HepG2 (cell line): ENCODE data around the gene PIGW. TPM values are rescaled to one million over a fixed set of nuclear protein-coding genes. Genes with fewer than 3 reads are reported as not detected.

ENCODE experiments used
- CENPX ChIP-seq: sonication (generic); formaldehyde crosslinking; IDR thresholded peaks from 2 replicates; pipeline ENCODE4 v1.9.0; 2021; ENCODE audit warnings: mild to moderate bottlenecking, missing genetic modification reagents, moderate library complexity
- DR1 ChIP-seq: sonication (generic); formaldehyde crosslinking; IDR thresholded peaks from 2 replicates; pipeline ENCODE4 v1.8.0; 2021; ENCODE audit warnings: mild to moderate bottlenecking, missing genetic modification reagents, inconsistent platforms
- EZH2 ChIP-seq: conservative IDR thresholded peaks from 2 replicates; pipeline ENCODE4 v1.6.1; 2012; ENCODE audit warnings: mild to moderate bottlenecking, low read depth, low read length, moderate library complexity
- SMYD3 ChIP-seq: sonication (generic); formaldehyde crosslinking; IDR thresholded peaks from 2 replicates; pipeline ENCODE4 v1.8.1; 2023; ENCODE audit warnings: mild to moderate bottlenecking, missing genetic modification reagents
- ZNF367 ChIP-seq: sonication (generic); formaldehyde crosslinking; IDR thresholded peaks from 2 replicates; pipeline ENCODE4 v1.4.0; 2020; ENCODE audit warnings: missing genetic modification reagents, borderline replicate concordance
- polyA plus RNA-seq, 8 experiments: library from polyadenylated mRNA; depleted of rRNA in 3 of 8; stranded (reverse) in 7 of 8; unstranded in 1 of 8; fragments of >200 nt; fragmentation: Illumina TruSeq in 4 of 8; extraction: Trizol in 4 of 8; gene quantifications; 2 replicates each; pipeline versions ENCODE4 v1.2.1 to v1.2.3, GENCODE V29; 2011 to 2016; ENCODE audit warnings: low read depth in 4 of 8, missing spikeins in 1 of 8, mixed read lengths in 1 of 8; ENCODE audit not compliant: insufficient read depth in 1 of 8
- total RNA-seq, 5 experiments: library from RNA; depleted of rRNA; stranded (reverse); fragments of >200 nt; fragmentation: Illumina TruSeq; extraction: Trizol; gene quantifications; 2 replicates each; pipeline ENCODE4 v1.2.3, GENCODE V29; 2016; ENCODE audit warnings: low read depth in 1 of 5
- TF ChIP-seq, protein P1 (sequence below): fragments of 450-650 bp; IDR thresholded peaks from 2 replicates; pipeline ENCODE4 v1.6.1; 2017
- TF ChIP-seq, protein P2 (sequence below): sonication (generic); formaldehyde crosslinking; IDR thresholded peaks from one replicate; pipeline ENCODE4 v1.5.1; 2020; ENCODE audit warnings: mild to moderate bottlenecking, missing genetic modification reagents; ENCODE audit errors: not compliant biosample characterization
- TF ChIP-seq, protein P3 (sequence below): IDR thresholded peaks from 2 replicates; pipeline ENCODE4 v1.6.1; 2012; ENCODE audit warnings: low read depth, low read length, improper control_type of control experiment
- TF ChIP-seq, protein P4 (sequence below): sonication (generic); formaldehyde crosslinking; IDR thresholded peaks from 2 replicates; pipeline ENCODE4 v1.4.0; 2020; ENCODE audit warnings: mild to moderate bottlenecking, missing genetic modification reagents

Gene PIGW
- total and polyA plus RNA-seq, 2 of the 13 experiments (the other 11 are each of a cell fraction or from before 2014, with no cell fraction given): 9.0 to 24.0 TPM

DNA sequence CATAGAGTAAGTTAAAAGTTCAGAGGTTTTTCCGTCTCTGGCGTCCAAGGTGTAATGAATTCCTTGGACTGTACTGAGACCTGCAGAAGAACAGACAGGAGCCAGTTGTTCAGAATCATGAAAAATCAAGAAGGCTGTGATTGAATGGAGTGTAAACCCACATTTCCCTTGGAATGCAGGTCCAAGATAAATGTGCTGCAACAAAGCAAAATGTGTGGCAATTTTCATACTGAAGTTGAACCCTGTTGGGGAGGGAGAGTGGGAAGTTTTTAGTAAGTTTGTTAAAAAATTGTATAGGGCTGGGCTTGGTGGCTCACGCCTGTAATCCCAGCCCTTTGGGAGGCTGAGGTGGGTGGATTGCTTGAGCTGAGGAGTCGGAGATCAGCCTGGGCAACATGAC is 31.3 kb downstream of the PIGW start (continued):
- TF ChIP-seq, protein P1, sequence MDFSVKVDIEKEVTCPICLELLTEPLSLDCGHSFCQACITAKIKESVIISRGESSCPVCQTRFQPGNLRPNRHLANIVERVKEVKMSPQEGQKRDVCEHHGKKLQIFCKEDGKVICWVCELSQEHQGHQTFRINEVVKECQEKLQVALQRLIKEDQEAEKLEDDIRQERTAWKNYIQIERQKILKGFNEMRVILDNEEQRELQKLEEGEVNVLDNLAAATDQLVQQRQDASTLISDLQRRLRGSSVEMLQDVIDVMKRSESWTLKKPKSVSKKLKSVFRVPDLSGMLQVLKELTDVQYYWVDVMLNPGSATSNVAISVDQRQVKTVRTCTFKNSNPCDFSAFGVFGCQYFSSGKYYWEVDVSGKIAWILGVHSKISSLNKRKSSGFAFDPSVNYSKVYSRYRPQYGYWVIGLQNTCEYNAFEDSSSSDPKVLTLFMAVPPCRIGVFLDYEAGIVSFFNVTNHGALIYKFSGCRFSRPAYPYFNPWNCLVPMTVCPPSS: no peak
- TF ChIP-seq SMYD3 (CRISPR knock-in tag): no peak
- TF ChIP-seq, protein P2, sequence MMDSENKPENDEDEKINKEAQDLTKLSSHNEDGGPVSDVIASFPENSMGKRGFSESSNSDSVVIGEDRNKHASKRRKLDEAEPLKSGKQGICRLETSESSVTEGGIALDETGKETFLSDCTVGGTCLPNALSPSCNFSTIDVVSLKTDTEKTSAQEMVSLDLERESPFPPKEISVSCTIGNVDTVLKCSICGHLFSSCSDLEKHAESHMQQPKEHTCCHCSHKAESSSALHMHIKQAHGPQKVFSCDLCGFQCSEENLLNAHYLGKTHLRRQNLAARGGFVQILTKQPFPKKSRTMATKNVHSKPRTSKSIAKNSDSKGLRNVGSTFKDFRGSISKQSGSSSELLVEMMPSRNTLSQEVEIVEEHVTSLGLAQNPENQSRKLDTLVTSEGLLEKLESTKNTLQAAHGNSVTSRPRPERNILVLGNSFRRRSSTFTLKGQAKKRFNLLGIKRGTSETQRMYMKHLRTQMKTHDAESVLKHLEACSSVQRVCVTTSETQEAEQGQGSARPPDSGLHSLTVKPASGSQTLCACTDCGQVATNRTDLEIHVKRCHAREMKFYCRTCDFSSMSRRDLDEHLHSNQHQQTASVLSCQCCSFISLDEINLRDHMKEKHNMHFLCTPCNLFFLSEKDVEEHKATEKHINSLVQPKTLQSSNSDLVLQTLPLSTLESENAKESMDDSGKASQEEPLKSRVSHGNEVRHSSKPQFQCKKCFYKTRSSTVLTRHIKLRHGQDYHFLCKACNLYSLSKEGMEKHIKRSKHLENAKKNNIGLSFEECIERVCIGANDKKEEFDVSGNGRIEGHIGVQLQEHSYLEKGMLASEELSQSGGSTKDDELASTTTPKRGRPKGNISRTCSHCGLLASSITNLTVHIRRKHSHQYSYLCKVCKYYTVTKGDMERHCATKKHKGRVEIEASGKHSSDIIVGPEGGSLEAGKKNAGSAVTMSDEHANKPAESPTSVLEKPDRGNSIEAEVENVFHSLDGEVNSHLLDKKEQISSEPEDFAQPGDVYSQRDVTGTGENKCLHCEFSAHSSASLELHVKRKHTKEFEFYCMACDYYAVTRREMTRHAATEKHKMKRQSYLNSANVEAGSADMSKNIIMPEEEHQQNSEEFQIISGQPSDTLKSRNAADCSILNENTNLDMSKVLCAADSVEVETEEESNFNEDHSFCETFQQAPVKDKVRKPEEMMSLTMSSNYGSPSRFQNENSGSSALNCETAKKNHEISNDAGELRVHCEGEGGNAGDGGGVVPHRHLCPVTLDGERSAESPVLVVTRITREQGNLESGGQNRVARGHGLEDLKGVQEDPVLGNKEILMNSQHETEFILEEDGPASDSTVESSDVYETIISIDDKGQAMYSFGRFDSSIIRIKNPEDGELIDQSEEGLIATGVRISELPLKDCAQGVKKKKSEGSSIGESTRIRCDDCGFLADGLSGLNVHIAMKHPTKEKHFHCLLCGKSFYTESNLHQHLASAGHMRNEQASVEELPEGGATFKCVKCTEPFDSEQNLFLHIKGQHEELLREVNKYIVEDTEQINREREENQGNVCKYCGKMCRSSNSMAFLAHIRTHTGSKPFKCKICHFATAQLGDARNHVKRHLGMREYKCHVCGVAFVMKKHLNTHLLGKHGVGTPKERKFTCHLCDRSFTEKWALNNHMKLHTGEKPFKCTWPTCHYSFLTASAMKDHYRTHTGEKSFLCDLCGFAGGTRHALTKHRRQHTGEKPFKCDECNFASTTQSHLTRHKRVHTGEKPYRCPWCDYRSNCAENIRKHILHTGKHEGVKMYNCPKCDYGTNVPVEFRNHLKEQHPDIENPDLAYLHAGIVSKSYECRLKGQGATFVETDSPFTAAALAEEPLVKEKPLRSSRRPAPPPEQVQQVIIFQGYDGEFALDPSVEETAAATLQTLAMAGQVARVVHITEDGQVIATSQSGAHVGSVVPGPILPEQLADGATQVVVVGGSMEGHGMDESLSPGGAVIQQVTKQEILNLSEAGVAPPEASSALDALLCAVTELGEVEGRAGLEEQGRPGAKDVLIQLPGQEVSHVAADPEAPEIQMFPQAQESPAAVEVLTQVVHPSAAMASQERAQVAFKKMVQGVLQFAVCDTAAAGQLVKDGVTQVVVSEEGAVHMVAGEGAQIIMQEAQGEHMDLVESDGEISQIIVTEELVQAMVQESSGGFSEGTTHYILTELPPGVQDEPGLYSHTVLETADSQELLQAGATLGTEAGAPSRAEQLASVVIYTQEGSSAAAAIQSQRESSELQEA (CRISPR knock-in tag): no peak
- TF ChIP-seq ZNF367 (CRISPR knock-in tag): no peak
- no peak for TF ChIP-seq EZH2
- TF ChIP-seq, protein P3, sequence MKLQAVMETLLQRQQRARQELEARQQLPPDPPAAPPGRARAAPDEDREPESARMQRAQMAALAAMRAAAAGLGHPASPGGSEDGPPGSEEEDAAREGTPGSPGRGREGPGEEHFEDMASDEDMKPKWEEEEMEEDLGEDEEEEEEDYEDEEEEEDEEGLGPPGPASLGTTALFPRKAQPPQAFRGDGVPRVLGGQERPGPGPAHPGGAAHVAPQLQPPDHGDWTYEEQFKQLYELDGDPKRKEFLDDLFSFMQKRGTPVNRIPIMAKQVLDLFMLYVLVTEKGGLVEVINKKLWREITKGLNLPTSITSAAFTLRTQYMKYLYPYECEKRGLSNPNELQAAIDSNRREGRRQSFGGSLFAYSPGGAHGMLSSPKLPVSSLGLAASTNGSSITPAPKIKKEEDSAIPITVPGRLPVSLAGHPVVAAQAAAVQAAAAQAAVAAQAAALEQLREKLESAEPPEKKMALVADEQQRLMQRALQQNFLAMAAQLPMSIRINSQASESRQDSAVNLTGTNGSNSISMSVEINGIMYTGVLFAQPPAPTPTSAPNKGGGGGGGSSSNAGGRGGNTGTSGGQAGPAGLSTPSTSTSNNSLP: no peak
- TF ChIP-seq, protein P4, sequence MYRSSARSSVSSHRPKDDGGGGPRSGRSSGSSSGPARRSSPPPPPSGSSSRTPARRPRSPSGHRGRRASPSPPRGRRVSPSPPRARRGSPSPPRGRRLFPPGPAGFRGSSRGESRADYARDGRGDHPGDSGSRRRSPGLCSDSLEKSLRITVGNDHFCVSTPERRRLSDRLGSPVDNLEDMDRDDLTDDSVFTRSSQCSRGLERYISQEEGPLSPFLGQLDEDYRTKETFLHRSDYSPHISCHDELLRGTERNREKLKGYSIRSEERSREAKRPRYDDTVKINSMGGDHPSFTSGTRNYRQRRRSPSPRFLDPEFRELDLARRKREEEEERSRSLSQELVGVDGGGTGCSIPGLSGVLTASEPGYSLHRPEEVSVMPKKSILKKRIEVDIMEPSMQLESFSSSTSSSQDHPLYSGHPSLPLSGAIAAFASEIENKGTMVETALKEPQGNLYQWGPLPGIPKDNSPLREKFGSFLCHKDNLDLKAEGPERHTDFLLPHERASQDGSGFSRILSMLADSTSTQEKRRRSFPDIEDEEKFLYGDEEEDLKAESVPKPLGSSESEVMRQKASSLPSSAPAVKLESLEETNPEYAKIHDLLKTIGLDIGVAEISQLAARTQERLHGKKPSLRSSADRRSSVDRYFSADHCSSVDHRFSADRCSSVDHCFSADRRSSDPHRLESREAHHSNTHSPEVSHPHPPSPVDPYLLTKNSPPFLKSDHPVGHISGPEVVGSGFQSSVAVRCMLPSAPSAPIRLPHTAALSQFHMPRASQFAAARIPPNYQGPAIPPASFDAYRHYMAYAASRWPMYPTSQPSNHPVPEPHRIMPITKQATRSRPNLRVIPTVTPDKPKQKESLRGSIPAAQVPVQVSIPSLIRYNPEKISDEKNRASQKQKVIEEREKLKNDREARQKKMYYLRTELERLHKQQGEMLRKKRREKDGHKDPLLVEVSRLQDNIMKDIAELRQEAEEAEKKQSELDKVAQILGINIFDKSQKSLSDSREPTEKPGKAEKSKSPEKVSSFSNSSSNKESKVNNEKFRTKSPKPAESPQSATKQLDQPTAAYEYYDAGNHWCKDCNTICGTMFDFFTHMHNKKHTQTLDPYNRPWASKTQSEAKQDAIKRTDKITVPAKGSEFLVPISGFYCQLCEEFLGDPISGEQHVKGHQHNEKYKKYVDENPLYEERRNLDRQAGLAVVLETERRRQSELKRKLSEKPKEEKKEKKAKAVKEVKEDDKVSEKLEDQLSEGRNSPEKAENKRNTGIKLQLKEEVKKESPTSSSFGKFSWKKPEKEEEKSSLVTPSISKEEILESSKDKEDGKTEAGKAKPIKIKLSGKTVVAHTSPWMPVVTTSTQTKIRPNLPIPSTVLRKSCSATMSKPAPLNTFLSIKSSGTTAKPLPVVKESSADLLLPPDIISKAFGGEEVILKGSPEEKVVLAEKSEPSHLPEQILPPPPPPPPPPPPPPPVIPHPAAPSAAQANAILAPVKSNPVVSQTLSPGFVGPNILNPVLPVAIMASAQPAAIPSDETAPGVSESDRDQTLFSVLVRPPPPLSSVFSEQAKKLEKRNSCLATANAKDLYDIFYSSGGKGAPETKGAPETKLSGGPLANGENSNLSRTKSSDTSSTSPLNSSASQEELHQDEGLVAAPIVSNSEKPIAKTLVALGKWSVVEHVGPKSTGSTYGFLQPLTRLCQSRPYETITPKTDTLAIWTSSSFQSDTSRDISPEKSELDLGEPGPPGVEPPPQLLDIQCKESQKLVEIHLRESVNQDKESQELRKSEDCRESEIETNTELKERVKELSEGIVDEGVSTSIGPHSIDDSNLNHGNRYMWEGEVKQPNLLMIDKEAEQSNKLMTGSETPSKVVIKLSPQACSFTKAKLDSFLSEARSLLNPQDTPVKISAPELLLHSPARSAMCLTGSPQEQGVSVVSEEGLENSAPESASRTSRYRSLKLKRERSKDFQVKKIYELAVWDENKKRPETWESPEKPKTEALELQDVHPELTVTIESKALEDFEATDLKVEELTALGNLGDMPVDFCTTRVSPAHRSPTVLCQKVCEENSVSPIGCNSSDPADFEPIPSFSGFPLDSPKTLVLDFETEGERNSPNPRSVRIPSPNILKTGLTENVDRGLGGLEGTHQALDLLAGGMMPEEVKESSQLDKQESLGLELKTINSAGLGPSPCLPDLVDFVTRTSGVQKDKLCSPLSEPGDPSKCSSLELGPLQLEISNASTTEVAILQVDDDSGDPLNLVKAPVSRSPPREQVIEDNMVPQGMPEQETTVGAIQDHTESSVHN (CRISPR knock-in tag): no peak
- TF ChIP-seq DR1 (CRISPR knock-in tag): no peak
- TF ChIP-seq CENPX (CRISPR knock-in tag): no peak
